ENCODE data around the gene RBM39. TPM values are rescaled to one million over a fixed set of nuclear protein-coding genes. Genes with fewer than 3 reads are reported as not detected.

Gene RBM39
- total and polyA plus RNA-seq, 2 of the 13 experiments (the other 11 are each of a cell fraction or from before 2014, with no cell fraction given) = 788 to 920 TPM

DNA sequence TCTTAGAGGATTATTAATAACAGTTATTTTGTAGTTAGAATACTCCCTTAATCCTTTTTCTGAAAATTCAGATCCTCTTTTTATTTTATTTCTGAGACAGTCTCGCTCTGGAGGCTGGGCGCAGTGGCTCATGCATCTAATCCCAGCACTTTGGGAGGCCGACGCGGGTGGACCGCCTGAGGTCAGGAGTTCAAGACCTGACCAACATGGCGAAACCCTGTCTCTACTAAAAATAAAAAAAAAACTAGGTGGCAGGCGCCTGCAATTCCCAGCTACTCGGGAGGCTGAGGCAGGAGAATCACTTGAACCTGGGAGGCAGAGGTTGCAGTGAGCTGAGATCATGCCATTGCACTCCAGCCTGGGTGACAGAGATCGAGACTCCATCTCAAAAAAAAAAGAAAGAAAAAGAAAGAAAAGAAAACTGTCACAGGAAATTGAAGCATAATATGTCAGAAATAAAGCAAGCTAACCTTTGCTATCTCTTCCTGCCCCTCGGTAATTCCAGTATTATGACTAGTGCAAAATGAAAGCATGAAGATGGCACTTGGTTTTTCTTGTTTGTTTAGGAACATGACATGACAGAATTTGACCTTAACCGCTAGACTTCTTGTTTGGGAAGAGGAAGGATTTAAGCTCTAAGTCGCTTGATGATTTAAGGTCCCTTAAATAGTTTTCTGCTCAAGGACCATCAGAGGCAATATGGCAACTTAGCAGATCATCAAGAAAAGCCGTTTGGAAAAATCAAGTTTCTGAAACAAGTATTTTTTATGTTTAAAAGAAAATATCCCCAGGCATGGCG lies 1.8 kb upstream of the RBM39 start (continued):
- peak; percentile 76; the same call in 1 of the 2 replicates for TF ChIP-seq ADNP (CRISPR knock-in tag; IDR thresholded peaks at IDR 0.05)
- TF ChIP-seq HDAC1 (CRISPR knock-in tag; IDR thresholded peaks at IDR 0.05) = no peak
- TF ChIP-seq CBX2 (IDR thresholded peaks at IDR 0.05; ENCODE audit: low read depth, low read length) = 0 out of 2 replicates have a peak, but pooled peaks have one; percentile 7
- TF ChIP-seq CBX2 (CRISPR knock-in tag; IDR thresholded peaks at IDR 0.05; ENCODE audit: low read depth) = no peak
- TF ChIP-seq ZNF790 (CRISPR knock-in tag; IDR thresholded peaks at IDR 0.05; ENCODE audit: borderline replicate concordance) = no peak
- peak; percentile 73; the same call in 1 of the 2 replicates for TF ChIP-seq KDM1A (CRISPR knock-in tag; IDR thresholded peaks at IDR 0.05)
- no peak for TF ChIP-seq CENPT (CRISPR knock-in tag; IDR thresholded peaks at IDR 0.05; ENCODE audit: low read depth)
- TF ChIP-seq, protein P1, sequence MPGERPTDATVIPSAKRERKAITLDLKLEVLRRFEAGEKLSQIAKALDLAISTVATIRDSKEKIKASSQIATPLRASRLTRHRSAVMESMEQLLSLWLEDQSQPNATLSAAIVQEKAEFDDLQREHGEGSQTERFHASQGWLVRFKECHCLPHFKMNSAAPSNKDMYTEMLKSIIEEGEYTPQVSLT (CRISPR knock-in tag; IDR thresholded peaks at IDR 0.05; ENCODE audit: borderline replicate concordance, low read depth) = no peak
- no peak for TF ChIP-seq ARHGAP35 (CRISPR knock-in tag; IDR thresholded peaks at IDR 0.05; ENCODE audit: borderline replicate concordance)
- TF ChIP-seq ZNF546 (CRISPR knock-in tag; conservative IDR thresholded peaks at IDR 0.05) = no peak
- TF ChIP-seq, protein P2, sequence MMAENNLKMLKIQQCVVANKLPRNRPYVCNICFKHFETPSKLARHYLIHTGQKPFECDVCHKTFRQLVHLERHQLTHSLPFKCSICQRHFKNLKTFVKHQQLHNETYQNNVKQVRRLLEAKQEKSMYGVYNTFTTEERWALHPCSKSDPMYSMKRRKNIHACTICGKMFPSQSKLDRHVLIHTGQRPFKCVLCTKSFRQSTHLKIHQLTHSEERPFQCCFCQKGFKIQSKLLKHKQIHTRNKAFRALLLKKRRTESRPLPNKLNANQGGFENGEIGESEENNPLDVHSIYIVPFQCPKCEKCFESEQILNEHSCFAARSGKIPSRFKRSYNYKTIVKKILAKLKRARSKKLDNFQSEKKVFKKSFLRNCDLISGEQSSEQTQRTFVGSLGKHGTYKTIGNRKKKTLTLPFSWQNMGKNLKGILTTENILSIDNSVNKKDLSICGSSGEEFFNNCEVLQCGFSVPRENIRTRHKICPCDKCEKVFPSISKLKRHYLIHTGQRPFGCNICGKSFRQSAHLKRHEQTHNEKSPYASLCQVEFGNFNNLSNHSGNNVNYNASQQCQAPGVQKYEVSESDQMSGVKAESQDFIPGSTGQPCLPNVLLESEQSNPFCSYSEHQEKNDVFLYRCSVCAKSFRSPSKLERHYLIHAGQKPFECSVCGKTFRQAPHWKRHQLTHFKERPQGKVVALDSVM (CRISPR knock-in tag; IDR thresholded peaks at IDR 0.05) = peak; percentile 89
- no peak for TF ChIP-seq HHEX (CRISPR knock-in tag; IDR thresholded peaks at IDR 0.05)
- TF ChIP-seq POLR2AphosphoS5 (IDR thresholded peaks at IDR 0.05; ENCODE audit: low read depth, low read length) = no peak
- TF ChIP-seq KDM5B (CRISPR knock-in tag; IDR thresholded peaks at IDR 0.05; ENCODE audit: borderline replicate concordance) = no peak
- TF ChIP-seq THAP11 (CRISPR knock-in tag; IDR thresholded peaks at IDR 0.05) = peak; percentile 28; the same call in 1 of the 2 replicates
- TF ChIP-seq, protein P3, sequence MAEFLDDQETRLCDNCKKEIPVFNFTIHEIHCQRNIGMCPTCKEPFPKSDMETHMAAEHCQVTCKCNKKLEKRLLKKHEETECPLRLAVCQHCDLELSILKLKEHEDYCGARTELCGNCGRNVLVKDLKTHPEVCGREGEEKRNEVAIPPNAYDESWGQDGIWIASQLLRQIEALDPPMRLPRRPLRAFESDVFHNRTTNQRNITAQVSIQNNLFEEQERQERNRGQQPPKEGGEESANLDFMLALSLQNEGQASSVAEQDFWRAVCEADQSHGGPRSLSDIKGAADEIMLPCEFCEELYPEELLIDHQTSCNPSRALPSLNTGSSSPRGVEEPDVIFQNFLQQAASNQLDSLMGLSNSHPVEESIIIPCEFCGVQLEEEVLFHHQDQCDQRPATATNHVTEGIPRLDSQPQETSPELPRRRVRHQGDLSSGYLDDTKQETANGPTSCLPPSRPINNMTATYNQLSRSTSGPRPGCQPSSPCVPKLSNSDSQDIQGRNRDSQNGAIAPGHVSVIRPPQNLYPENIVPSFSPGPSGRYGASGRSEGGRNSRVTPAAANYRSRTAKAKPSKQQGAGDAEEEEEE (CRISPR knock-in tag; IDR thresholded peaks at IDR 0.05; ENCODE audit: borderline replicate concordance) = no peak
- TF ChIP-seq, protein P4, sequence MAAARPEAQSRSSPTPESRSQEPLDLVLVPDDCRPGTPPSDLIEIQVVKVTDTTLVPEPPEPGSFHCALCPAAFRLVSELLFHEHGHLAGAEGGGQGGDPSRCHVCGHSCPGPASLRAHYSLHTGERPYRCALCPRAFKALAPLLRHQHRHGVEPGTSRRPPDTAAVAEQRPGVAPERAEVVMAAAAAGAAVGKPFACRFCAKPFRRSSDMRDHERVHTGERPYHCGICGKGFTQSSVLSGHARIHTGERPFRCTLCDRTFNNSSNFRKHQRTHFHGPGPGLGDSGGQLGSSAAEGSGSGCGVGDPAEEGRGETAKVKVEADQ (CRISPR knock-in tag; IDR thresholded peaks at IDR 0.05; ENCODE audit: borderline replicate concordance) = no peak
- TF ChIP-seq RBFOX2 (IDR thresholded peaks at IDR 0.05; ENCODE audit: low read depth, low read length) = peak; percentile 39; the same call in 1 of the 2 replicates
- TF ChIP-seq ZNF841 (CRISPR knock-in tag; IDR thresholded peaks at IDR 0.05; ENCODE audit: borderline replicate concordance) = no peak
- TF ChIP-seq, protein P5, sequence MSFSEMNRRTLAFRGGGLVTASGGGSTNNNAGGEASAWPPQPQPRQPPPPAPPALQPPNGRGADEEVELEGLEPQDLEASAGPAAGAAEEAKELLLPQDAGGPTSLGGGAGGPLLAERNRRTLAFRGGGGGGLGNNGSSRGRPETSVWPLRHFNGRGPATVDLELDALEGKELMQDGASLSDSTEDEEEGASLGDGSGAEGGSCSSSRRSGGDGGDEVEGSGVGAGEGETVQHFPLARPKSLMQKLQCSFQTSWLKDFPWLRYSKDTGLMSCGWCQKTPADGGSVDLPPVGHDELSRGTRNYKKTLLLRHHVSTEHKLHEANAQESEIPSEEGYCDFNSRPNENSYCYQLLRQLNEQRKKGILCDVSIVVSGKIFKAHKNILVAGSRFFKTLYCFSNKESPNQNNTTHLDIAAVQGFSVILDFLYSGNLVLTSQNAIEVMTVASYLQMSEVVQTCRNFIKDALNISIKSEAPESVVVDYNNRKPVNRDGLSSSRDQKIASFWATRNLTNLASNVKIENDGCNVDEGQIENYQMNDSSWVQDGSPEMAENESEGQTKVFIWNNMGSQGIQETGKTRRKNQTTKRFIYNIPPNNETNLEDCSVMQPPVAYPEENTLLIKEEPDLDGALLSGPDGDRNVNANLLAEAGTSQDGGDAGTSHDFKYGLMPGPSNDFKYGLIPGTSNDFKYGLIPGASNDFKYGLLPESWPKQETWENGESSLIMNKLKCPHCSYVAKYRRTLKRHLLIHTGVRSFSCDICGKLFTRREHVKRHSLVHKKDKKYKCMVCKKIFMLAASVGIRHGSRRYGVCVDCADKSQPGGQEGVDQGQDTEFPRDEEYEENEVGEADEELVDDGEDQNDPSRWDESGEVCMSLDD (CRISPR knock-in tag; IDR thresholded peaks at IDR 0.05; ENCODE audit: borderline replicate concordance) = no peak
